GM20000 (cell line): ENCODE measurements around the gene MAP6.

Experiments
- DNase-seq: peaks from one replicate; pipeline ENCODE4 v3.0.0; 2012; ENCODE audit warnings: low spot score
- CTCF ChIP-seq: IDR thresholded peaks from 2 replicates; pipeline ENCODE4 v1.5.1; 2012; ENCODE audit warnings: mild to moderate bottlenecking, control low read depth; ENCODE audit errors: extremely low read depth, missing control alignments

Gene MAP6

DNA sequence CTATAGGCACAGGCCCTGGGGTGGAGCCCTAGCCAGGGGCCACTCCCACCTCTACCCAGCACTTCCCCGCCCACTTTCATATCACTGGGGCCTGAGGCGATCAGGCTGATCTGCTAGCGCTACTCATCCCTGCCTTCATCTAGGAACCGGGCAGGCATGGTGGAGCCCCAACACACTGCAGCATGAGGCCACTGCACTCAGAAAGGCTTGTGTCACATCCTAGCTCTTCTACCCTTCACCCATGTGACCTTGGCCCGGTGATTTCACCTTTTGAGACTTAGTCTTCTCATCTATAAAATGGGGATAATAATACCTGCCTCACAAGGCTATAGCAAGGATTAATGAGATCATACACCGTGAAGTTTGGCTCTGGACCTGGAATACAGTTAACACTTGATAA, 125.0 kb downstream of the MAP6 start:
- no peak for DNase-seq
- no peak for TF ChIP-seq CTCF

- TF ChIP-seq CTCF, result no peak
- DNase-seq, result no peak
These were observed 126.8 kb downstream of the MAP6 start for GRCh38 chr11:75542088-75542438.

DNA sequence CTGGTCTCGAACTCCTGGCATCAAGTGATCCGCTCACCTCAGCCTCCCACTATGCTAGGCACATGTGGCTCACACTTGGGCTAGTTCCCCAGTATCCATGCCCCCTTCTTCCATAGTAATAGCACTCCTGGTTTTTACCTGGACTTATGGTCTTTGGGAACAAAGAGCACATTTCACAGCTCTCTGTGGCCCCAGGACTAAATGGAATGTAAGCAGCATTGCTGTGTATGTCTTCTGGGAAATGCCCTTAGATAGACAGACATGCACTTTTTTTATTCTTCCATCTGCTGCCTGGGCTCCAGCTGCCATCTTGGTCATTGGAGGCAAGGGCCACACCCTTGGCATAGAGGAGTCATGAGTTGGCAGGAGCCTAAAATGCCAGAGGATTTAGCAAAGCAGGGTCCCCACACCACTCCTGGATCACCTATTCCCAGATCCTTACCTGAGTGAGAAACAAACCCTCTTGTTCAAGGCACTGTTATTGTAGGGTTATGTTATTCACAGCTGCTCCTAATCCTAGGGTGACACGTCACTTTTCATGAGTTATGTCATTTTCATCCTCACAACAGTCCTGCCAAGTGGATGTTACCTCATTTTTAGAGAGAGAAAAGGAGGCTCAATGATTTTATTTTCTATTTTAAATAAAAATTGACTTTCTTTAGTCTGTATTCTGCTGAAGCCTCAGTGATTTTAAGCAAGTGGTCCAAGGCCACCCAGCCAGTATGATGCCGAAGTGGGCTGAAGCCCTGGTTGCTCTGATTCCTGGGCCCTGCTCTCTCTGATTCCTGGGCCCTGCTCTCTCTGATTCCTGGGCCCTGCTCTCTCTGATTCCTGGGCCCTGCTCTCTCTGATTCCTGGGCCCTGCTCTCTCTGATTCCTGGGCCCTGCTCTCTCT, 127.4 kb downstream of the MAP6 start:
- TF ChIP-seq CTCF, result no peak
- DNase-seq, result no peak

DNA sequence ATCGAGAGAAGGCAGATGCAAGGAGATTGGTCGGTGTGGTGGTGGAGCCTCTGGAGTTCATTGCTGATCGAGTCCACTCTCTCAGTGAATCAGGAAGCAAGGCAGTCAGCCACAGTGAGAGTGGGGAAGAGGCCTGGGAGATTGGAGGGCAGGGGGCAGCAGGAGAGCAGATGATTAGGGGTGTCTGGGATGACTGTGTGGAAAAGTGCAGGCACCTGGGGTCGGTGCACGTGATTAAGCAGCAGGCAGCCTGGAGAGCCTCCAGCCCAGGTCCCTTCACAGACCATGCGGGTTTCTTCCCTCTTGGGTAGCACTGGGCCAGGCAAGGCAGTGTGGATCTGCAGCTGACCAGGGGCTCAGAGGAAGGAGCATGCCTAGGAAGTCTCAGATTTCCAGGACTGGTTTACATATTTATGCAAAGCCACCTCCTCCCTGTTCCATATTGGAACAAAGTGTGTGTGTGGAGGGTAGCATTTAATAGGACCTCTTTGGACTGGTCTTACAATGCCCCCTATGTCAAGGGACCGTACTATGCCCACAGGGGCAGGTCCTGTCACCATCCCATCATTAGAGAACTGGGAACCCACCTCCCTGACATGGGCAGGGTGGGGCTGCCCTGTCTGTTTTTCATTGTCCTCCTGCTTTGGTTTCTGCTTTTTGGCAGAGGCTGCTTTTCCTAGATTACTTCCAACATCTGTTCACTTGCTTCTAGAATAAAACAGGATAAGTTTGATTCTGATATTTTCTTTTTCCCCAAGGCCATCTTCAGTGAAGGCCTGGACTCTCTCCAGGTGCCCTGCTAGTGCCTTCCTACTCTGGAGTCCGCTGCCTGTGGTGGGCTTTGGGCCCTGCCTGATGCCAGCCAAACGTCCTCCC, 129.1 kb downstream of the MAP6 start:
- DNase-seq, result no peak
- no peak for TF ChIP-seq CTCF

GRCh38 chr11:75538150-75538942, 130.5 kb downstream of the MAP6 start:
- DNase-seq, result no peak
- TF ChIP-seq CTCF, result no peak

DNA sequence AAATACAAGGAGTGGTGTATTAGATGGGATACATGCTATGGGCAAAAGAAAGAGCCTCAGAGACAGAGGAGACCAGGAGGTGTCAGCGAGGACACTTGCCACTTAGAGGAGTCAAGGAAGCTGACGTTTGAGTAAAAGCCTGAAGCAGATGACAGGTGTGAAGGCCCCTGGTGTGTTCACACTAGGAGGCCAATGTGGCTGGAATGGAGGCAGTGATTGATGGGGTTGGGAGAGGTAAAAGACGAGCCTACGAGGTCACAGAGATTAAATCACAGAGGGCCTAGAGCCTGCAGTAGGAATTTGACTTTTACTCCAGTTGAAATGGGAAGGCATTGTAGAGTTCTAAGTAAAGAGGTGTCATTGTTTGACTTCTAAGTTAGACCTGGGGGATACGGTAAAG, 131.1 kb downstream of the MAP6 start:
- no peak for DNase-seq
- TF ChIP-seq CTCF, result no peak
